Measurements from ENCODE around the gene METAP1D.
"Not testable (repeated sequence)": the region's sequence is repeated elsewhere in the genome, so short reads cannot be mapped to it uniquely, and the experiment has no call there.

The METAP1D gene

GRCh38 chr2:172046866-172047565 lies 47.3 kb downstream of the METAP1D start:
- no peak for DNase-seq (ENCODE audit: extremely low spot score, insufficient read length, low read depth)
- FAIRE-seq = no peak

- FAIRE-seq = no peak
- DNase-seq (ENCODE audit: extremely low spot score, insufficient read length, low read depth) = no peak
Measured at GRCh38 chr2:172047566-172048507, 48.1 kb downstream of the METAP1D start.

- FAIRE-seq = no peak
Measured at GRCh38 chr2:172048508-172049503, 49.1 kb downstream of the METAP1D start.

GRCh38 chr2:172049567-172050120 lies 49.9 kb downstream of the METAP1D start:
- DNase-seq (ENCODE audit: extremely low spot score, insufficient read length, low read depth) (no peak), FAIRE-seq (no peak)

More at GRCh38 chr2:172048508-172049503, 49.1 kb downstream of the METAP1D start:
- no peak for DNase-seq (ENCODE audit: extremely low spot score, insufficient read length, low read depth)

GRCh38 chr2:172050479-172051125 lies 50.8 kb downstream of the METAP1D start:
- no peak for FAIRE-seq
- DNase-seq (ENCODE audit: extremely low spot score, insufficient read length, low read depth) = no peak

GRCh38 chr2:172052000-172052983 lies 52.5 kb downstream of the METAP1D start:
- DNase-seq (ENCODE audit: extremely low spot score, insufficient read length, low read depth) (no peak), FAIRE-seq (no peak)

DNA sequence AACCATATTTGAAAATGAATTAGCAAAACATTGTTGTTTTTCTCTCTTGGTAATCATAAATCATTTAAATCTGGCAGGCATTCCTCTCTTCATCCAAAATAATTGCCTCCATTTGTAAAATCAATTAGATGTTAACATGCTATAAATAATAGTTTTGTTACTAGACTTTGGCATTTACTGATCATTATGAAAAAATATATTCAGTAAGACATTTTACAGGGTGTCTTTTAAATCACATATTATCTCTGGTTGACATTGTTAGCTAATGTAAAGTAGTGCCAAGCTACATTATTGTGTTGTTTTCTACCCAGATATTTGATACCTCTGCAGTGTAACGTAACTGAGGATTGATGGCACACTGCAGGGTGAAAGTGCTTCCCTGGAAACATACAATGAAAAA lies 53.7 kb downstream of the METAP1D start:
- DNase-seq (ENCODE audit: extremely low spot score, insufficient read length, low read depth) (no peak), FAIRE-seq (no peak)

DNA sequence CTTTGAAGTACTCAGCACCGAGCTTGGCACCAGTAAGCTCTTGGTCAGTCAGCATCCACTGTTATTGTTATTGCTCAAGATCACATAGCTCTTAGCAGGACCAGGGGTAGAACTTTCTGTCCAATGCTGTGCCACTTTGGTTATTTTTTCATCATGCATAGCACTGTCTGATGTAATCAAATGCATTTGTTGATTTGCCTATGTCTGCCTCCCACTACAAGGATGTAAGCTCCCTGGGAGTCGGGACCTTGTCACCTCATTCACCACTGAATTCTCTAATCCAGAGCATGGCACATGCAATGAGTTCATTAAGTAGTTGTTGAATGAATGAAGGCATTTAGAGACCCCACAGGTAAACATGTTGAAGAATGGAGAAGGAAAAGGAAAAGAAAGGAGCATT lies 56.5 kb downstream of the METAP1D start:
- FAIRE-seq (no peak), DNase-seq (ENCODE audit: extremely low spot score, insufficient read length, low read depth) (no peak)

DNA sequence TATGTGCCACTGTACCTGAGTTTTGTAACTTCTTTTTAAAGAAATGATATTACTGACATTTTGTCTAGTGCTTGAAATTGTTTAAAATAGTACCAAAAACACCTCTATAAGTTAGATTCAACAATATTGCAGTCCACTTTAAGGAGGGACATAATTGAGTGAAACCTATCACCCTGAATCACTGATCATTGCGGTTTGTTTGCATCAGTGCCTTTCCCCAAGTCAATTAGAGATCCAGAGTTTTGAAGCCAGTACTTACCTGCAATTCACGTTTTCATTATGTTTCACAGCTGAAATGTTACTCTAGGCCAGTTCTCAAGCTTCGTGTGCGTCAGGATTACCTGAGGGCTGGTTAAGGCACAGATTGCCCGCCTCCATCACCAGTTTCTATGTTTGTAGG lies 58.9 kb downstream of the METAP1D start:
- no peak for FAIRE-seq
- no peak for DNase-seq (ENCODE audit: extremely low spot score, insufficient read length, low read depth)

- DNase-seq (ENCODE audit: extremely low spot score, insufficient read length, low read depth); FAIRE-seq: not testable (repeated sequence)
Measured at GRCh38 chr2:172060118-172060517, 60.4 kb downstream of the METAP1D start.

DNA sequence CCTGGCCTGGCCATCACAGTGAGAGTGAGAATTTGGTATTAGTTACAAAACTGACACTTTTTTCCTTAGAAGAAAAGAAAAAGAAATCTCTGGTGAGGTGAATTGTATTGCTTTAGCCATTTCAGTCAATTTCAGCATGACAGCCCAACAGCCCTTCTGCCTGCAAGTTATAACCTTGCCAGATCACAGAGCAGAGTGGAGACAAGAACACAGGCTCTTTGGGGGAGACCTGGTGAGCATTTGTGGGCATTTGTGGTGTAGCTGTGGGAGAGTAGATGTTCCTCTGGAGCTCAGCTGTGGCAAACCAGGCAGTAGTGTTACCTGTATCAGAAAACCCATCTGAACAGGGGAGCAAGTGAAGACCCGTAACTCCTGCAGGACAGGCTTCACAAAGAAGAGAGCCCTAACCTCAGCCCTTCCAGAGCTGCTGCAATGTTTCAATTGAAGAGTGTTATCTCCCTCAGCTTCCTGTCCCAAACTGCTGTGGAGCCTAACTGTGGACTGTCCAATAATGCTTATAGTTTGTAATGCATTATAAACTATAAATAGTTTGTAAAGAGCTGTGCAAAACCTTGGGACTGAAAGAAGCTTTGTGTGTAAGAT lies 62.8 kb downstream of the METAP1D start:
- FAIRE-seq (no peak), DNase-seq (ENCODE audit: extremely low spot score, insufficient read length, low read depth) (no peak)

GRCh38 chr2:172063446-172063845 lies 63.7 kb downstream of the METAP1D start:
- DNase-seq (ENCODE audit: extremely low spot score, insufficient read length, low read depth) (no peak), FAIRE-seq (no peak)

- DNase-seq (ENCODE audit: extremely low spot score, insufficient read length, low read depth) = no peak
- FAIRE-seq = no peak
Measured at GRCh38 chr2:172065111-172065510, 65.4 kb downstream of the METAP1D start.

GRCh38 chr2:172066394-172066886 lies 66.7 kb downstream of the METAP1D start:
- FAIRE-seq = peak; percentile 47

GRCh38 chr2:172067905-172068304 lies 68.2 kb downstream of the METAP1D start:
- not testable (repeated sequence) for FAIRE-seq; DNase-seq (ENCODE audit: extremely low spot score, insufficient read length, low read depth)

More at GRCh38 chr2:172066394-172066886, 66.7 kb downstream of the METAP1D start:
- DNase-seq (ENCODE audit: extremely low spot score, insufficient read length, low read depth) = no peak

DNA sequence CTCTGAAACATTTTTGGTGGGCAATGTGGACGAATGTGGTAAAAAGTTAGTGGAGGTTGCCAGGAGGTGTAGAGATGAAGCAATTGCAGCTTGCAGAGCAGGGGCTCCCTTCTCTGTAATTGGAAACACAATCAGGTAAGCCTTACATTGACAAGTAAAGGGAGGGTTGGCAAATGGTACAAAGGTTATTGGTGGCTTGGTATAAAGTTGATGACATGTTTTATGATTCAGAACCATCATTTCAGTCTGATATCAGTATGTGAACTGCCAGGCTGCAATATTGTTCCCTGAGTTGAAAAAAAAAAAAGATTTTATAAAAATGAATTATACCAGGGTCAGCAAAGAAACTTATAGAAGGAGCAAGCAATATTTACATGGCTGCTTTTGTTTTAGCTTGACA lies 71.2 kb downstream of the METAP1D start:
- DNase-seq (ENCODE audit: extremely low spot score, insufficient read length, low read depth) = no peak
- no peak for FAIRE-seq

DNA sequence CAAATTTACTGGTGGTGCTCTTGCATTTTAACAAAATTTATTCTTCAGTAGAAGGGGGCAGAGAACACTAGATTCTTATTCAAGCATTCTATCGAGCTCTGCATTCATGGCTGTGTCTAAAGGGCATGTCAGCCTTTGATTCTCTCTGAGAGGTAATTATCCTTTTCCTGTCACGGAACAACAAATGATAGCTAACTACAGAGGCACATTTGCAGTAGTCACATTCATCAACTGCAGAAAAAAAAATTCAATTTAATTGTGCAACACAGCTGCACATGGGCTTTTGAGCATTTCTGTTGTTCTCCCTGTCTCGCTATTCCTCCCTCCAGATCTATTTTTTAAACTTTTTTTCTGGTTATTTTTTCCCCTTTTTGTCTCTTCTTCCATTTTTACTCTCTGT lies 72.5 kb downstream of the METAP1D start:
- FAIRE-seq = no peak
- no peak for DNase-seq (ENCODE audit: extremely low spot score, insufficient read length, low read depth)

All from GM18507 (cell line).